ENCODE measurements around the gene ARHGEF12.

The ARHGEF12 gene

GRCh38 chr11:120344302-120345004 lies 8.2 kb downstream of the ARHGEF12 start:
- DNase-seq = no peak

- no peak for DNase-seq
These were observed 10.0 kb downstream of the ARHGEF12 start for GRCh38 chr11:120346233-120346632.

GRCh38 chr11:120350637-120351036 lies 14.4 kb downstream of the ARHGEF12 start:
- no peak for DNase-seq

- no peak for DNase-seq
These were observed 16.2 kb downstream of the ARHGEF12 start for GRCh38 chr11:120352405-120352804.

GRCh38 chr11:120354068-120354467 lies 17.9 kb downstream of the ARHGEF12 start:
- DNase-seq = no peak

GRCh38 chr11:120354779-120355178 lies 18.6 kb downstream of the ARHGEF12 start:
- DNase-seq = no peak

- DNase-seq = no peak
These were observed 21.4 kb downstream of the ARHGEF12 start for GRCh38 chr11:120357620-120358019.

GRCh38 chr11:120358729-120359128 lies 22.5 kb downstream of the ARHGEF12 start:
- DNase-seq = no peak

- DNase-seq = no peak
These were observed 27.2 kb downstream of the ARHGEF12 start for GRCh38 chr11:120363436-120363835.

- DNase-seq = no peak
These were observed 29.3 kb downstream of the ARHGEF12 start for GRCh38 chr11:120365512-120365911.

- DNase-seq = no peak
These were observed 36.1 kb downstream of the ARHGEF12 start for GRCh38 chr11:120372296-120372695.

- DNase-seq = no peak
These were observed 38.9 kb downstream of the ARHGEF12 start for GRCh38 chr11:120375076-120375475.

- no peak for DNase-seq
These were observed 40.5 kb downstream of the ARHGEF12 start for GRCh38 chr11:120376547-120377182.

GRCh38 chr11:120378474-120378873 lies 42.3 kb downstream of the ARHGEF12 start:
- DNase-seq = no peak

- DNase-seq = no peak
These were observed 45.2 kb downstream of the ARHGEF12 start for GRCh38 chr11:120381401-120381800.

GRCh38 chr11:120383518-120384155 lies 47.4 kb downstream of the ARHGEF12 start:
- DNase-seq = no peak

GRCh38 chr11:120384476-120384875 lies 48.3 kb downstream of the ARHGEF12 start:
- DNase-seq = no peak

GRCh38 chr11:120385110-120385509 lies 48.9 kb downstream of the ARHGEF12 start:
- no peak for DNase-seq

GRCh38 chr11:120385655-120386054 lies 49.4 kb downstream of the ARHGEF12 start:
- DNase-seq = no peak

GRCh38 chr11:120386318-120386717 lies 50.1 kb downstream of the ARHGEF12 start:
- DNase-seq = no peak

- no peak for DNase-seq
These were observed 50.7 kb downstream of the ARHGEF12 start for GRCh38 chr11:120386774-120387371.

GRCh38 chr11:120388261-120388660 lies 52.0 kb downstream of the ARHGEF12 start:
- no peak for DNase-seq

- no peak for DNase-seq
These were observed 53.7 kb downstream of the ARHGEF12 start for GRCh38 chr11:120389693-120390584.
